ENCODE measurements around the gene CAPZA1.

CAPZA1 gene

DNA sequence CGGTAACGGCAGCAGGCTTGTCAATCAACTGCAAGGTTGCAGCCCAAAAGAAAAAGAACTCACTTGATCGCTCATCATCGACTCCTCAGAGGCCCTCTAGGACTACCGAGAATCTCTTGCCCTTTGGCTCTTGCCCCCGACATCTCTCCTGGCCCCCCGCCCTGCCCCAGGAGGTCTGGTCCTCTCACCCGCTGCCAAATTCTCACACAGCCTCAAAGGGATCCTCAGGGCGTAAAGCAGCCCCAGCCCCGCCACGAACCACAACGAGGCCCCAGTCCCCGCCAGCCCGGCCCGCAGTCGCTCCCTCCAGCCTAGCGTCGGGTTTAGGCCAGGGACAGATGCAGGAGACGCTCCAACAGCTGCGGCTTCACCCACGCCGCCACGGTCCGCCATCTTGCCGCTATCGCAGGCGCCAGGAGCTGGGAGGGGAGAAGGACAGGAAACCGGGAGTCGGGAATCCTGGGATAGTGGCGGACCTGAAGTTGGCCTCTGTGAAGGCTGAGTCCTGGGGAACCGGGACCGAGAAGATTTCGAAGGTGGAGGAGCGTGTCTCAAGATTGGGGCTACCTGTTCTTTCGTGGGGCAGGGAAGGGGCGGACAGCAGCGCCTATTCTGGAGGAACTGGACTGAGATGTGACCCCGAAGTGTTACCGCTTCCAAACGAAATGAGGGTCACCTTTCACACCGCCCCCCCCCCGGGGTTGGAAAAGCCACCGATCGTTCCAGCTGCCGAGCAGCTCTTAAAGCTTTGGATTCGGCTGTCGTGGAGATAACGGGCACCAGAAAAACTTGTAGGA, 713 bp upstream of the CAPZA1 start, which contains the start of gene ST7L (continued):
- TF ChIP-seq, protein P1, sequence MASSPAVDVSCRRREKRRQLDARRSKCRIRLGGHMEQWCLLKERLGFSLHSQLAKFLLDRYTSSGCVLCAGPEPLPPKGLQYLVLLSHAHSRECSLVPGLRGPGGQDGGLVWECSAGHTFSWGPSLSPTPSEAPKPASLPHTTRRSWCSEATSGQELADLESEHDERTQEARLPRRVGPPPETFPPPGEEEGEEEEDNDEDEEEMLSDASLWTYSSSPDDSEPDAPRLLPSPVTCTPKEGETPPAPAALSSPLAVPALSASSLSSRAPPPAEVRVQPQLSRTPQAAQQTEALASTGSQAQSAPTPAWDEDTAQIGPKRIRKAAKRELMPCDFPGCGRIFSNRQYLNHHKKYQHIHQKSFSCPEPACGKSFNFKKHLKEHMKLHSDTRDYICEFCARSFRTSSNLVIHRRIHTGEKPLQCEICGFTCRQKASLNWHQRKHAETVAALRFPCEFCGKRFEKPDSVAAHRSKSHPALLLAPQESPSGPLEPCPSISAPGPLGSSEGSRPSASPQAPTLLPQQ (tag by site-specific recombination; IDR thresholded peaks at IDR 0.05): peak; percentile 10; the same call in 1 of the 2 replicates
- TF ChIP-seq ZSCAN16 (tag by site-specific recombination; IDR thresholded peaks at IDR 0.05): no peak
- no peak for TF ChIP-seq SETDB1 (IDR thresholded peaks at IDR 0.05; ENCODE audit: insufficient read length, low read length)
- peak; percentile 32 for TF ChIP-seq SP2 (tag by site-specific recombination; IDR thresholded peaks at IDR 0.05)
- TF ChIP-seq, protein P2, sequence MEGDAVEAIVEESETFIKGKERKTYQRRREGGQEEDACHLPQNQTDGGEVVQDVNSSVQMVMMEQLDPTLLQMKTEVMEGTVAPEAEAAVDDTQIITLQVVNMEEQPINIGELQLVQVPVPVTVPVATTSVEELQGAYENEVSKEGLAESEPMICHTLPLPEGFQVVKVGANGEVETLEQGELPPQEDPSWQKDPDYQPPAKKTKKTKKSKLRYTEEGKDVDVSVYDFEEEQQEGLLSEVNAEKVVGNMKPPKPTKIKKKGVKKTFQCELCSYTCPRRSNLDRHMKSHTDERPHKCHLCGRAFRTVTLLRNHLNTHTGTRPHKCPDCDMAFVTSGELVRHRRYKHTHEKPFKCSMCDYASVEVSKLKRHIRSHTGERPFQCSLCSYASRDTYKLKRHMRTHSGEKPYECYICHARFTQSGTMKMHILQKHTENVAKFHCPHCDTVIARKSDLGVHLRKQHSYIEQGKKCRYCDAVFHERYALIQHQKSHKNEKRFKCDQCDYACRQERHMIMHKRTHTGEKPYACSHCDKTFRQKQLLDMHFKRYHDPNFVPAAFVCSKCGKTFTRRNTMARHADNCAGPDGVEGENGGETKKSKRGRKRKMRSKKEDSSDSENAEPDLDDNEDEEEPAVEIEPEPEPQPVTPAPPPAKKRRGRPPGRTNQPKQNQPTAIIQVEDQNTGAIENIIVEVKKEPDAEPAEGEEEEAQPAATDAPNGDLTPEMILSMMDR (tag by site-specific recombination; IDR thresholded peaks at IDR 0.05): no peak
- TF ChIP-seq ZNF335 (tag by site-specific recombination; conservative IDR thresholded peaks at IDR 0.05): peak; percentile 14; the same call in 1 of the 2 replicates
- no peak for TF ChIP-seq ZNF302 (tag by site-specific recombination; IDR thresholded peaks at IDR 0.05; ENCODE audit: low read depth)
- no peak for TF ChIP-seq ZNF677 (tag by site-specific recombination; IDR thresholded peaks at IDR 0.05)
- peak; percentile 33 for TF ChIP-seq KLF8 (tag by site-specific recombination; IDR thresholded peaks at IDR 0.05)
- TF ChIP-seq ZEB2 (tag by site-specific recombination; IDR thresholded peaks at IDR 0.05): 0 out of 2 replicates have a peak, but pooled peaks have one; percentile 75
- no peak for TF ChIP-seq ZNF292 (tag by site-specific recombination; IDR thresholded peaks at IDR 0.05; ENCODE audit: borderline replicate concordance, low read depth)
- TF ChIP-seq, protein P3, sequence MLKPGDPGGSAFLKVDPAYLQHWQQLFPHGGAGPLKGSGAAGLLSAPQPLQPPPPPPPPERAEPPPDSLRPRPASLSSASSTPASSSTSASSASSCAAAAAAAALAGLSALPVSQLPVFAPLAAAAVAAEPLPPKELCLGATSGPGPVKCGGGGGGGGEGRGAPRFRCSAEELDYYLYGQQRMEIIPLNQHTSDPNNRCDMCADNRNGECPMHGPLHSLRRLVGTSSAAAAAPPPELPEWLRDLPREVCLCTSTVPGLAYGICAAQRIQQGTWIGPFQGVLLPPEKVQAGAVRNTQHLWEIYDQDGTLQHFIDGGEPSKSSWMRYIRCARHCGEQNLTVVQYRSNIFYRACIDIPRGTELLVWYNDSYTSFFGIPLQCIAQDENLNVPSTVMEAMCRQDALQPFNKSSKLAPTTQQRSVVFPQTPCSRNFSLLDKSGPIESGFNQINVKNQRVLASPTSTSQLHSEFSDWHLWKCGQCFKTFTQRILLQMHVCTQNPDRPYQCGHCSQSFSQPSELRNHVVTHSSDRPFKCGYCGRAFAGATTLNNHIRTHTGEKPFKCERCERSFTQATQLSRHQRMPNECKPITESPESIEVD (tag by site-specific recombination; IDR thresholded peaks at IDR 0.05): no peak
- TF ChIP-seq ZNF266 (tag by site-specific recombination; IDR thresholded peaks at IDR 0.05; ENCODE audit: low read depth): no peak
- peak; percentile 99 for TF ChIP-seq IKZF3 (tag by site-specific recombination; IDR thresholded peaks at IDR 0.05)
- TF ChIP-seq, protein P4, sequence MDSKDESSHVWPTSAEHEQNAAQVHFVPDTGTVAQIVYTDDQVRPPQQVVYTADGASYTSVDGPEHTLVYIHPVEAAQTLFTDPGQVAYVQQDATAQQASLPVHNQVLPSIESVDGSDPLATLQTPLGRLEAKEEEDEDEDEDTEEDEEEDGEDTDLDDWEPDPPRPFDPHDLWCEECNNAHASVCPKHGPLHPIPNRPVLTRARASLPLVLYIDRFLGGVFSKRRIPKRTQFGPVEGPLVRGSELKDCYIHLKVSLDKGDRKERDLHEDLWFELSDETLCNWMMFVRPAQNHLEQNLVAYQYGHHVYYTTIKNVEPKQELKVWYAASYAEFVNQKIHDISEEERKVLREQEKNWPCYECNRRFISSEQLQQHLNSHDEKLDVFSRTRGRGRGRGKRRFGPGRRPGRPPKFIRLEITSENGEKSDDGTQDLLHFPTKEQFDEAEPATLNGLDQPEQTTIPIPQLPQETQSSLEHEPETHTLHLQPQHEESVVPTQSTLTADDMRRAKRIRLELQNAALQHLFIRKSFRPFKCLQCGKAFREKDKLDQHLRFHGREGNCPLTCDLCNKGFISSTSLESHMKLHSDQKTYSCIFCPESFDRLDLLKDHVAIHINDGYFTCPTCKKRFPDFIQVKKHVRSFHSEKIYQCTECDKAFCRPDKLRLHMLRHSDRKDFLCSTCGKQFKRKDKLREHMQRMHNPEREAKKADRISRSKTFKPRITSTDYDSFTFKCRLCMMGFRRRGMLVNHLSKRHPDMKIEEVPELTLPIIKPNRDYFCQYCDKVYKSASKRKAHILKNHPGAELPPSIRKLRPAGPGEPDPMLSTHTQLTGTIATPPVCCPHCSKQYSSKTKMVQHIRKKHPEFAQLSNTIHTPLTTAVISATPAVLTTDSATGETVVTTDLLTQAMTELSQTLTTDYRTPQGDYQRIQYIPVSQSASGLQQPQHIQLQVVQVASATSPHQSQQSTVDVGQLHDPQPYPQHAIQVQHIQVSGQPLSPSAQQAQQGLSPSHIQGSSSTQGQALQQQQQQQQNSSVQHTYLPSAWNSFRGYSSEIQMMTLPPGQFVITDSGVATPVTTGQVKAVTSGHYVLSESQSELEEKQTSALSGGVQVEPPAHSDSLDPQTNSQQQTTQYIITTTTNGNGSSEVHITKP (tag by site-specific recombination; IDR thresholded peaks at IDR 0.05): peak; percentile 13; the same call in 1 of the 2 replicates
- no peak for TF ChIP-seq ZNF791 (tag by site-specific recombination; IDR thresholded peaks at IDR 0.05)
- peak; percentile 44 for TF ChIP-seq SP3 (tag by site-specific recombination; IDR thresholded peaks at IDR 0.05)
- 0 out of 2 replicates have a peak, but pooled peaks have one; percentile 47 for TF ChIP-seq ZNF423 (tag by site-specific recombination; IDR thresholded peaks at IDR 0.05)
- no peak for TF ChIP-seq ZNF184 (tag by site-specific recombination; IDR thresholded peaks at IDR 0.05)
- TF ChIP-seq ZNF2 (tag by site-specific recombination; IDR thresholded peaks at IDR 0.05): 0 out of 2 replicates have a peak, but pooled peaks have one; percentile 78
- TF ChIP-seq ZNF146 (tag by site-specific recombination; IDR thresholded peaks at IDR 0.05): no peak
- TF ChIP-seq ZNF501 (tag by site-specific recombination; IDR thresholded peaks at IDR 0.05): peak; percentile 85
- TF ChIP-seq ZNF558 (tag by site-specific recombination; IDR thresholded peaks at IDR 0.05): 0 out of 2 replicates have a peak, but pooled peaks have one; percentile 7
- TF ChIP-seq ZBTB48 (tag by site-specific recombination; IDR thresholded peaks at IDR 0.05): 0 out of 2 replicates have a peak, but pooled peaks have one; percentile 46
- no peak for TF ChIP-seq ZNF133 (tag by site-specific recombination; IDR thresholded peaks at IDR 0.05)
- TF ChIP-seq ZNF76 (tag by site-specific recombination; IDR thresholded peaks at IDR 0.05; ENCODE audit: borderline replicate concordance, low read depth): peak; percentile 94
- TF ChIP-seq ZNF600 (tag by site-specific recombination; IDR thresholded peaks at IDR 0.05): 0 out of 2 replicates have a peak, but pooled peaks have one; percentile 14
- TF ChIP-seq, protein P5, sequence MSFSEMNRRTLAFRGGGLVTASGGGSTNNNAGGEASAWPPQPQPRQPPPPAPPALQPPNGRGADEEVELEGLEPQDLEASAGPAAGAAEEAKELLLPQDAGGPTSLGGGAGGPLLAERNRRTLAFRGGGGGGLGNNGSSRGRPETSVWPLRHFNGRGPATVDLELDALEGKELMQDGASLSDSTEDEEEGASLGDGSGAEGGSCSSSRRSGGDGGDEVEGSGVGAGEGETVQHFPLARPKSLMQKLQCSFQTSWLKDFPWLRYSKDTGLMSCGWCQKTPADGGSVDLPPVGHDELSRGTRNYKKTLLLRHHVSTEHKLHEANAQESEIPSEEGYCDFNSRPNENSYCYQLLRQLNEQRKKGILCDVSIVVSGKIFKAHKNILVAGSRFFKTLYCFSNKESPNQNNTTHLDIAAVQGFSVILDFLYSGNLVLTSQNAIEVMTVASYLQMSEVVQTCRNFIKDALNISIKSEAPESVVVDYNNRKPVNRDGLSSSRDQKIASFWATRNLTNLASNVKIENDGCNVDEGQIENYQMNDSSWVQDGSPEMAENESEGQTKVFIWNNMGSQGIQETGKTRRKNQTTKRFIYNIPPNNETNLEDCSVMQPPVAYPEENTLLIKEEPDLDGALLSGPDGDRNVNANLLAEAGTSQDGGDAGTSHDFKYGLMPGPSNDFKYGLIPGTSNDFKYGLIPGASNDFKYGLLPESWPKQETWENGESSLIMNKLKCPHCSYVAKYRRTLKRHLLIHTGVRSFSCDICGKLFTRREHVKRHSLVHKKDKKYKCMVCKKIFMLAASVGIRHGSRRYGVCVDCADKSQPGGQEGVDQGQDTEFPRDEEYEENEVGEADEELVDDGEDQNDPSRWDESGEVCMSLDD (tag by site-specific recombination; IDR thresholded peaks at IDR 0.05): no peak
- no peak for TF ChIP-seq ZNF514 (tag by site-specific recombination; IDR thresholded peaks at IDR 0.05)

All from HEK293 (cell line).